Right ventricle myocardium superior (tissue), 1 donor: ENCODE data around the gene SIGLEC8. TPM values are rescaled to one million over a fixed set of nuclear protein-coding genes. Genes with fewer than 3 reads are reported as not detected.
"Not testable (repeated sequence)": the region's sequence is repeated elsewhere in the genome, so short reads cannot be mapped to it uniquely, and the experiment has no call there.

ENCODE experiments used
- ATAC-seq: fragments of 200-7000 bp; cut with Tn5 transposase; one replicate; pipeline ENCODE4 v1.9.1; 2020; ENCODE audit warnings: mild to moderate bottlenecking; ENCODE audit not compliant: poor library complexity
- DNase-seq: peaks from one replicate; pipeline ENCODE4 v3.0.0-alpha.2; 2020
- intact Hi-C: fragments of 100-400 bp; cut with DNase I; formaldehyde crosslinking; loops from one replicate; pipeline ENCODE4 v1.11.2; 2022
- total RNA-seq: library from RNA; stranded (reverse); fragmentation: NEBNext Ultra II Directional; extraction: Animal tissue kit (Norgen Biotek cat#: 25700); gene quantifications from one replicate; pipeline ENCODE4 v1.2.1, GENCODE V29; 2021
- donor health status: DM: no; HTN: yes; CAD: no; lungs with severe emphysema.

SIGLEC8 gene
- total RNA-seq, 1 donor from 2014 or later, result 0.13 TPM

- no peak for ATAC-seq
These were observed 19.1 kb upstream of the SIGLEC8 start for GRCh38 chr19:51477344-51477743.

GRCh38 chr19:51476164-51476563 lies 17.9 kb upstream of the SIGLEC8 start:
- ATAC-seq, result no peak
- DNase-seq, result no peak
- intact Hi-C loops, result loop anchor here (10.0 kb wide), 1 partner anchor 309 kb away; no protein-coding TSS in a partner anchor

More at GRCh38 chr19:51477344-51477743, 19.1 kb upstream of the SIGLEC8 start:
- no peak for DNase-seq
- intact Hi-C loops, result loop anchor here (10.0 kb wide), 1 partner anchor 307 kb away; no protein-coding TSS in a partner anchor

- intact Hi-C loops, result loop anchor here (5.0 to 10.0 kb wide), 2 partner anchors 179 to 312 kb away; no protein-coding TSS in a partner anchor
- ATAC-seq (peak; percentile 79), DNase-seq (peak; percentile 74)
These were observed 14.9 kb upstream of the SIGLEC8 start for GRCh38 chr19:51473009-51473707.

GRCh38 chr19:51472607-51473006 lies 14.4 kb upstream of the SIGLEC8 start:
- DNase-seq (no peak), ATAC-seq (no peak)
- intact Hi-C loops, result loop anchor here (5.0 to 10.0 kb wide), 2 partner anchors 180 to 312 kb away; no protein-coding TSS in a partner anchor

- ATAC-seq, result no peak
- DNase-seq, result no peak
- intact Hi-C loops, result loop anchor here (5.0 to 10.0 kb wide), 2 partner anchors 181 to 313 kb away; no protein-coding TSS in a partner anchor
These were observed 13.3 kb upstream of the SIGLEC8 start for GRCh38 chr19:51471527-51471926.

GRCh38 chr19:51470966-51471365 lies 12.7 kb upstream of the SIGLEC8 start:
- ATAC-seq (no peak), DNase-seq (no peak)
- intact Hi-C loops, result loop anchor here (5.0 to 10.0 kb wide), 2 partner anchors 181 to 314 kb away; no protein-coding TSS in a partner anchor

GRCh38 chr19:51469629-51470028 lies 11.4 kb upstream of the SIGLEC8 start:
- ATAC-seq (no peak), DNase-seq (no peak)
- intact Hi-C loops, result loop anchor here (5.0 to 10.0 kb wide), 3 partner anchors 183 to 315 kb away; no protein-coding TSS in a partner anchor

GRCh38 chr19:51469162-51469561 lies 10.9 kb upstream of the SIGLEC8 start:
- intact Hi-C loops, result loop anchor here (5.0 kb wide), 1 partner anchor 198 kb away; no protein-coding TSS in a partner anchor
- no peak for ATAC-seq
- DNase-seq, result no peak

- DNase-seq (no peak), ATAC-seq (no peak)
- intact Hi-C loops, result loop anchor here (5.0 kb wide), 1 partner anchor 199 kb away; no protein-coding TSS in a partner anchor
These were observed 10.3 kb upstream of the SIGLEC8 start for GRCh38 chr19:51468545-51468920.

GRCh38 chr19:51467864-51468544 lies 9.8 kb upstream of the SIGLEC8 start:
- intact Hi-C loops, result loop anchor here (5.0 kb wide), 1 partner anchor 199 kb away; no protein-coding TSS in a partner anchor
- ATAC-seq, result no peak
- no peak for DNase-seq

GRCh38 chr19:51466723-51467122 lies 8.5 kb upstream of the SIGLEC8 start:
- DNase-seq (no peak), ATAC-seq (no peak)
- intact Hi-C loops, result loop anchor here (5.0 kb wide), 1 partner anchor 201 kb away; no protein-coding TSS in a partner anchor

GRCh38 chr19:51463976-51464581 lies 5.8 kb upstream of the SIGLEC8 start:
- intact Hi-C loops, ATAC-seq, DNase-seq: not testable (repeated sequence)

GRCh38 chr19:51462681-51463080 lies 4.4 kb upstream of the SIGLEC8 start:
- ATAC-seq (no peak), DNase-seq (no peak)
- intact Hi-C loops, result no loop called here

- intact Hi-C loops, result no loop called here
- ATAC-seq, result no peak
- DNase-seq, result no peak
These were observed 4.0 kb upstream of the SIGLEC8 start for GRCh38 chr19:51462276-51462675.

- intact Hi-C loops, result no loop called here
- ATAC-seq (peak; percentile 45), DNase-seq (no peak)
These were observed 3.5 kb upstream of the SIGLEC8 start for GRCh38 chr19:51461723-51462161.

GRCh38 chr19:51460164-51460992 lies 2.1 kb upstream of the SIGLEC8 start:
- ATAC-seq (no peak), DNase-seq (no peak)
- intact Hi-C loops, result no loop called here

- no peak for ATAC-seq
- DNase-seq, result no peak
- intact Hi-C loops, result no loop called here
These were observed 748 bp upstream of the SIGLEC8 start for GRCh38 chr19:51458899-51459505.
